ENCODE results near the gene KRT38. TPM values are rescaled to one million over a fixed set of nuclear protein-coding genes. Genes with fewer than 3 reads are reported as not detected.

KRT38 gene
- total RNA-seq, 1 experiment from 2014 or later = not detected

DNA sequence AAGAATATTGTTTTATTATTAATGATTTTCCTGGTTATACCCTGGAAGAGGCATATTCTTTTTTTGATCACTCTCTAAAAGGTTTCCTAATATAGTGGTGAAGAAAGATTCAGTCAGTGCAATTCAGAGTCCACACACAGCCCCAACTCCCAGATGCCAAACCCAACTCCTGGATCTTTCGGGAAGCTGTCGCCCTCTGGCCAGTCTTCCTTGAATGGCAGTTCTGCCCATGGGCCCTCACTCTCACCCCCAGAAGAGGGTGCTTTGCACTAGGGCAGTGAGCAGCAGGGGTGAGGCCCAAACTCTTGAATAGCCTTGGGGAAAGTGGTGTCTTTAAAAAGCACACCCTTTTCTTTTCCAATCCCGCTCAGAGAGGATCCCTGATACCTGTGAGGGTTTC, 15.4 kb upstream of the KRT38 start:
- TF ChIP-seq, protein P1, sequence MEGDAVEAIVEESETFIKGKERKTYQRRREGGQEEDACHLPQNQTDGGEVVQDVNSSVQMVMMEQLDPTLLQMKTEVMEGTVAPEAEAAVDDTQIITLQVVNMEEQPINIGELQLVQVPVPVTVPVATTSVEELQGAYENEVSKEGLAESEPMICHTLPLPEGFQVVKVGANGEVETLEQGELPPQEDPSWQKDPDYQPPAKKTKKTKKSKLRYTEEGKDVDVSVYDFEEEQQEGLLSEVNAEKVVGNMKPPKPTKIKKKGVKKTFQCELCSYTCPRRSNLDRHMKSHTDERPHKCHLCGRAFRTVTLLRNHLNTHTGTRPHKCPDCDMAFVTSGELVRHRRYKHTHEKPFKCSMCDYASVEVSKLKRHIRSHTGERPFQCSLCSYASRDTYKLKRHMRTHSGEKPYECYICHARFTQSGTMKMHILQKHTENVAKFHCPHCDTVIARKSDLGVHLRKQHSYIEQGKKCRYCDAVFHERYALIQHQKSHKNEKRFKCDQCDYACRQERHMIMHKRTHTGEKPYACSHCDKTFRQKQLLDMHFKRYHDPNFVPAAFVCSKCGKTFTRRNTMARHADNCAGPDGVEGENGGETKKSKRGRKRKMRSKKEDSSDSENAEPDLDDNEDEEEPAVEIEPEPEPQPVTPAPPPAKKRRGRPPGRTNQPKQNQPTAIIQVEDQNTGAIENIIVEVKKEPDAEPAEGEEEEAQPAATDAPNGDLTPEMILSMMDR (conservative IDR thresholded peaks at IDR 0.05) = peak; percentile 60
- no peak overlapping the region for H3K27ac ChIP-seq (ENCODE audit: insufficient read length, low read depth, low read length)
- no peaks in the 10 kb centered on the region for H3K27me3 ChIP-seq (ENCODE audit: insufficient read depth, low read length)
- H4K8ac ChIP-seq (replicated peaks; ENCODE audit: insufficient read length, low read depth, low read length) = no peak overlapping the region
- H3K4me3 Mint-ChIP-seq = no peak overlapping the region
- no peak overlapping the region for H3K4ac ChIP-seq (ENCODE audit: low read depth, low read length)
- no peak overlapping the region for H4K91ac ChIP-seq (ENCODE audit: insufficient read length, low read depth, low read length)
- H3K79me1 ChIP-seq (ENCODE audit: insufficient read depth, low read depth, low read length, poor library complexity, severe bottlenecking) = no peaks in the 10 kb centered on the region
- H2BK20ac ChIP-seq (ENCODE audit: low read depth, low read length, poor library complexity, severe bottlenecking) = no peak overlapping the region
- no peak overlapping the region for H3K27ac Mint-ChIP-seq
- no peak overlapping the region for H2BK120ac ChIP-seq (ENCODE audit: low read depth, low read length, poor library complexity, severe bottlenecking)
- H3K56ac ChIP-seq (ENCODE audit: insufficient read length, low read depth, low read length) = no peak overlapping the region
- no peaks in the 10 kb centered on the region for H3K23me2 ChIP-seq (ENCODE audit: insufficient read length, low read depth, low read length, poor library complexity, severe bottlenecking)
- no peak overlapping the region for H2BK5ac ChIP-seq (ENCODE audit: insufficient read length, low read length)
- no peaks in the 10 kb centered on the region for H3K79me2 ChIP-seq (ENCODE audit: insufficient read depth, low read length)
- DNase-seq = peak; percentile 61
- no peaks in the 10 kb centered on the region; a peak in 4 of 7 replicates for H3K36me3 Mint-ChIP-seq (ENCODE audit: insufficient read depth in 1 of 3, low read depth in 3 of 3)
- H3K9me3 ChIP-seq (ENCODE audit: control insufficient read depth, low read depth, low read length) = peaks cover 12% of the 10 kb centered on the region
- H2AFZ ChIP-seq (ENCODE audit: low read length) = no peak overlapping the region
- H2AK5ac ChIP-seq (ENCODE audit: insufficient read length, low read length) = no peak overlapping the region
- no peaks in the 10 kb centered on the region for H3K4me1 ChIP-seq (ENCODE audit: insufficient read depth, low read length)
- no peak overlapping the region for H2BK12ac ChIP-seq (ENCODE audit: insufficient read length, low read depth, low read length)
- WGBS (ENCODE audit: extremely low coverage, insufficient read length, low lambda C conversion rate) = no CpG with 5 or more reads among the region's 3 CpGs
- no peak overlapping the region for H2BK15ac ChIP-seq (ENCODE audit: low read depth, low read length)
- H3K4me2 ChIP-seq (ENCODE audit: insufficient read depth, insufficient read length, low read length) = no peak overlapping the region
- H3K27me3 Mint-ChIP-seq (ENCODE audit: low read depth) = peaks cover 13% of the 10 kb centered on the region
- H3K4me1 Mint-ChIP-seq = no peaks in the 10 kb centered on the region
- H4K20me1 ChIP-seq (ENCODE audit: control insufficient read depth, insufficient read depth, insufficient read length) = no peaks in the 10 kb centered on the region
- no peak overlapping the region for H3T11ph ChIP-seq (ENCODE audit: low read length)
- no peak overlapping the region for H4K5ac ChIP-seq (ENCODE audit: insufficient read length, low read depth, low read length)
- peaks cover under 1 to 10% of the 10 kb centered on the region in 2 experiments for H3K9me3 Mint-ChIP-seq
- no peak overlapping the region for H3K23ac ChIP-seq (ENCODE audit: insufficient read length, low read depth, low read length)
- H3K9ac ChIP-seq (ENCODE audit: extremely low read depth, insufficient read length, low read length) = no peak overlapping the region
- H3K18ac ChIP-seq (ENCODE audit: insufficient read length, low read depth, low read length) = no peak overlapping the region
- no peak overlapping the region for H3K14ac ChIP-seq (ENCODE audit: insufficient read depth, low read length)

All from H9 (cell line).